GM19238 (cell line): ENCODE data around the gene NEUROG1.
"Not testable (repeated sequence)": the region's sequence is repeated elsewhere in the genome, so short reads cannot be mapped to it uniquely, and the experiment has no call there.

Experiments used
- DNase-seq: peaks from one replicate; pipeline ENCODE4 v3.0.0; 2011; ENCODE audit warnings: low spot score; ENCODE audit not compliant: insufficient read length

NEUROG1 gene

DNA sequence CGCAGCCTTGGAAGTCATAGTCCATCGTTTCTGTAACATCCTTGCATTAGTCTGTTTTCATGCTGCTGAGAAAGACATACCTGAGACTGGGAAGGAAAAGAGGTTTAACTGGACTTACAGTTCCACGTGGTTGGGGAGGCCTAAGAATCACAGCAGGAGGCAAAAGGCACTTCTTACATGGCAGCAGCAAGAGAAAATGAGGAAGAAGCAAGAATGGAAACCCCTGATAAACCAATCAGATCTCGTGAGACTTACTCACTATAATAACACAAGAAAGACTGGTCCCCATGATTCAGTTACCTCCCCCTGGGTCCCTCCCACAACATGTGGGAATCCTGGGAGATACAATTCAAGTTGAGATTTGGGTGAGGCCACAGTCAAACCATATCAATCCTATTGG lies 40.2 kb downstream of the NEUROG1 start:
- not testable (repeated sequence) for DNase-seq

DNA sequence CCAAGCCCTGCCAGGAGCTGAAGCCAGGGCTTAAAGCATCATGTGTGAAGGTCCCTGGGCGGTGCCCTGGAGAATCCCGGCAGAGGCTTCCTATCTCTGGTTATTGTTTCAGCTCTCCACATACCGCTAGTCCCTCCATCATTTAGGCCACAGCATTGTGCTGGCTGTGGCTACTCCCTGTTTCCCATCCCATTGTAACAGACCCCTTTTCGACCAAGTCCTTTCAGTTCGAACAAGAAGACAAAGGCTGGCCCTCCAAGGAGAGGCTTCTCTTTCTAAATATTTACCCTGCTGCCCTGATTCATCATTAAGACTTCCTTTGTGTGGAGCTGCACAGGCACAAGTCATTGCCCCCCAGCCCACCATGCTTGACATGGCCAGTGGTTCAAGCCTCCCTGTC lies 41.6 kb downstream of the NEUROG1 start:
- DNase-seq, result no peak

DNA sequence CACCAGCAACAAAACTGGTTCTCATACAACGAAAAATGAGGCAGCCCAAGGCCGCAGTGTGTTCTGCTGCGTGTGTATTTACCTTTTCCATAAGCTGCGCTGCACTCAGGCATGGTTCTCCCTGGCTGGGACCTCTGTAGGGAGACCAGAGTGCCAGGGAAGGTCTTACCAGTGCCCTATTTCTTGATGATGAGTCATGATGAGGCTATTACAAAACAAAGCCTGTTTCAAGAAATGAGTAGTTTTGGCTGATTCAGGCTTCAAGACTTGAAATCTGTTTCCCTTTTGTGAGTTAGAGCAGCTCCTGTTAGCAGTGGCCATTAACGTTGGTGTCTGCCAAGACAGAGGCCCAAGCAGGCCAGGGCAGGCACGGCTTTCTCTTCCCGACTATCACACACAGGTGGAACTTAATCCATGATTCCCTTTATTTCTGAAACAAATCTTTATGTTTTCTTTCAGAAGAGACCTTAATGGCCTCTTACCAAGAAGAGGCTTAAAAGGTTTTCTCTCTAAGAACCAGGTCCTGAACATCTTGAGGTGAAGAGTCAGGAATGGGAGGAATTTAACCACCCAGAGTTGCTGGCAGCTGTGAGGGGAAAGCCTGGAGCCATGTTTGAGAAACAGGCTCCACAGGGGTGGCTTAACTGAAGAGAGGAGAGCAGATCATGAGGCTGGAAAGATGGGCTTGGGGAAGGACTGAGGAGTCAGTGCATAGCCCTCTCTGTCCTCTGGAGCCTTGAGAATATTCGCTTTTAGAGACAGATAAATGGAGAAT lies 42.2 kb downstream of the NEUROG1 start:
- DNase-seq, result no peak

DNA sequence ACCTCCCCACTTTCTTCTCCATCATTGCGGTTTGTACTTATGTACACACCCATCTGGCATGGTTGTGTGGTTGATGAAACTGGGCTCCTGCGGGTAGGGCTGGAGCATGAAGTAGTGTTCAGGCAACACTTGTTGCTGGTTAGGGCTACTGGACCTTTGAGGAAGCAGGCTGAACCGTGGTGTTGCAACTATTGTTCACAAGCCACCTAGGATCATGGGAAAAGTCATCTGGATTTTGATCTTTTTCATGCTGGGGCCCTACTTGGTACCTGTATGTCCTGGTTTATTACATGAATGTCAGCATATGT lies 43.5 kb downstream of the NEUROG1 start:
- DNase-seq, result no peak

DNA sequence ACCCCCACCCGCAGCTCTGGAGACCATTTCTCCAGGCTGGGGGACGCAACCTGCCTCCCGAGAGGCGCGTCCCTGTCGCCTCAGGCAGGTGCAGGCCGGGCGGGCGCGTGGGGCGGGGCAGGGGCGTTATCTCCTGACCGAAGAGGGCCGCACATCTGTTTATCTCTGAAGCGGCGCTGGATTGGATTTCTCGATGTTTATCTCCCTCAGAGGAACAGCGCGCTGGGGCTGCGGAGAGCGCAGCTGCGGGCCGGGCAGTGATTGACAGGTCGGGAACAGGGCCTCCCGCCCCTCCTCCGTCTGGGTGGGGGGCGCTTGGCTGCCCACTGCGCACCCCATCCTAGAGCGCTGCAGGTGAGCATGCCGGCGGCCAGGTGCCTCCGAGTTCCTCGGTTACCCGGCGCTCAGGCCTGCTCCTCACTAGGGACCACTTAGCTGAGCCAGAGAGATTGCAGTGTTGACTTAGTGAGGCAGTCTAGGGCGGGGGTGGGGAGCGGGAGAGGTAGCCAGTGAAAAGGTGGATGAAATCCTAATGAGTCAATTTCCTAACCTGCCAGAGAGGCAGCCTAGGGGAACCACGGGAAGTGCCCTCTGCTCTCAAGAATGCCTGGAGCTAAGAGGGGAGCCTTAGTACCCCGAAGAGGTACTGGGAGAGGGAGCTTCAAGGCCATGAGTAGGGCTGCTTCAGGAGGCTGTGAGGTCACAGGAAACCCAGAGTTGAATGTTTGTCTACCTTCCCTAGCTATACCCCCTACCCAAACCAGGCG lies 44.0 kb downstream of the NEUROG1 start:
- no peak for DNase-seq

DNA sequence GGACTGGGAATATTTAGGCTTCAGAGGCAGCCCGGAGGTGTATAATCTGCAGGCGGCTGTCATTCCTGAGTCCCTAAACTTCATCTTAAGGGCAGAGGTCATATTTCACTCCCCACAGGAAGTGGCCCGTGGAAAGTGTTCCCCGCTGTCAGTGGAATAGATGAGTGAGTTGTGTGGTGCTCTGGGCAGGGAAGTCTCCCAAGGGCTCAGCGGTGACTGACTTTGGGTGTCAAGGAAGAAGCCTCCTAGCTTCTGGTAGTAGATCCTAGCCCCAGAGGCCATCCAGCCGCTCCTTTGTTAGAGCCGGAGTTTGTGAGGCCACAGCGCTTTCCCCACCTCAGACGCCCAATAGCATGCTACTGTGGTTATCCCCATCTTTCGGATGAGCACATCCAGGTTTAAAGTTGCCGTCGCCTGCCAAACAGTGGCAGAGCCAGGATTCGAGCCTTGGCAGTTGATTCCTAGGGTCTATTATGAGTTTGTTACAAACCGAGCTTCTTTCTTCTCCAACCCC lies 44.7 kb downstream of the NEUROG1 start:
- DNase-seq, result no peak

DNA sequence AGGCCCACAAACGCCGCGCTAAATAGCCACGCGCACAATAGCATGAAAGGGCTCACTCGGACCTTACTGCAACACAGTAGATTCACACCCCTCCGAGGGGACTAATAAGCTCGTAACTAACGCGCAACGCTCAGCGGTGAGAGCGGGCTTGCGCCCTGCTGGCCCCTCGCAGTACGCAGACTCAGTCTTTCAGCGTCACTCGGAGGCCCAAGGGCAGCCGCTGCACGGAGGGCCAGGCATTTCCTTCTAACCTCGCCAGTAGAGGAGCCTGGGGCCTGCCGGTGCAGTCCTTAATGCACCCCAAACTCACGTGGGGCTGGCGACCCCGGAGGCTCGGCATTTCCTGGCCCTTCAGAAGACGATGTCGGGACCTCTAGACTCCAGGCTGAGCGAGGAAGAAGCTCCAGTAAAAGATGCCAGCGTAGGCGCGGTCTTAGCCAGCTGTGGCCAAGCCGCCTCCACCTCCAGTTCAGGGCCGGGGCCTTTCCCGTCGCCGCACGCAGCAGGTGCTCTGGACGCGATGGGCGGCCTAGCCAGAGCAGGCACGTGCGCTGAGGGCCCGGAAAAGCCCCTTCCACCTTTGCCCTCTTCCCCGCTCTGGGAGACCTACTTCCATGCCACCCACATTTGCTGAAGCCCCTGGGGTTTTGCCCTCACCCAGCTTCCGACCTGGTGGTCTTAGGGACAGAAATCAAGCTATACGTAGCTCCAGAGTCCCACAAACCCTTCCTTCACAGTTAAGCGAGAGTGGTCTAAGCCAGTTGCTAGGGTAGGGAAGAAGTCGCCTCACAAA lies 45.3 kb downstream of the NEUROG1 start:
- DNase-seq, result no peak

DNA sequence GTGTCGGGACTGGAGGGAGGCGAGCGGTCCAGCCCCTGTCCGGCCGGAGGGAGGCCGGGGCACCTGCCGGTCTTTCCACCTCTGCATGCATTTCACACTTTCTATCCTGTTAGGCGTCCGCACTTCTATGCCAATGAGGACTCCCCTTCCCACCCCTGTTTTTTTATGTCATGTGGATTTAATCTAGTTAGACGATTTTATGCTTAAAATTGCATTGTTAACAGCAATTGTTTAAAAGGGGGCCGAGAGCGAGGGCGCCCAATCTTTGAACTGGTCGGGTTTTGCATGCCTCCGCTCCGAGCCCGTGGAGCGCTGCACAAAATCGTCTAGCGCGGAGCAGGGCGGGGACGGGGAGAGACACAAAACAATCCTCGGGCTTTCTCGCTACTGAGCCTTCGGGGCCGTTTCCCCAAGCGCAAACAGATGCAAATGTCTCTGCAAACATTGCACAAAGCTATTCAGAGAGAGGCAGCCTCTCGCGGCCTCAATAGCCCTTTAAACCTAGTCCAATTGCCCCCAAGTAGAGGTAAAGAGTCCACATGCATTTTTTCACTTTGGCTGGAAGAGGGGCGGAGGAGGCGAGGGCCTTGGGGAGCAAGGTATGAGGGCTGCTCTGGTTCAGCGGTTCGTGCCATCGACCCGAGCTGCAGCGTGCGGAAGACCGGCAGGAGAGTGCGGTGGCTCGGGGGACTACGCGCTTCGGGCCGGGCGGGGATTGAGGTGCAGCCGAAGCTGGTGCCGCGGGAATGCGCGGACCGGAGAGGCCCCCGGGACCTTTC lies 46.1 kb downstream of the NEUROG1 start:
- DNase-seq, result no peak

DNA sequence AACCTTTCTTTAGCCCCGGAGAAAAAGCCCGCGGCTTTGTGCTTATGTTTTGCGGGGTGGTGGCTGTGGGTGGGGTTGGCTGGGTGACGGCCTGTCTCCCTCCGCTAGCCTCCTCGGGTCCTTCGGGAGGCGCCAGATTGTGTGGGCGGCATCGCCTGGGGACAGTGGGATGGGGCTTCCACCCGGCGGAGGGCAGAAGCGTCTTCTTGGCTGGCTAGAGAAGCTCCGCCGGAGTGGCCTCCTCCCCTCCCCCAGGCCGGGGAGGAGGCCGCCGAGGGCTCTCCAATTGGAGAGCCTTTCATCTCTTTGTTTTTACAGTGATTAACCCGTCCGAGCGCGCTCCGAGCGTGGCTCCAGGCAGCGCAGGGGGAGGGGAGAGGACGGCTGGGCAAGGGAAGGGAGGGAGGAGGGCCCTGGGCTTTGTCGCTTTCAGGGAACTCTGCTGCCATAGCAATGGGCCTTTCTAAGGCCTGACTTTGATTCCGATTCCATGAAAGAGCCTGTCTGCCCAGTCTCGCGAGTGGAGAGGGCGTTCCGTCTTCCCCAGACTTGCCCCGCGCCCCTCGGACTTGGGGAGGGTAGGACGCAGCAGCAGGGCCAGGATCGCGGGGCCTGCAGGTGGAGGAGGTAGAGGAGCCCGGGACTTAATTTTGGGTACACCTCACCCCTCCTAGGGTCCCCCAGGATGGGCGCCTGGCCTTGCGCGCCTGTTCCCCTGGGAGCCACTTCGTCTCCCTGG lies 46.9 kb downstream of the NEUROG1 start:
- DNase-seq, result no peak

DNA sequence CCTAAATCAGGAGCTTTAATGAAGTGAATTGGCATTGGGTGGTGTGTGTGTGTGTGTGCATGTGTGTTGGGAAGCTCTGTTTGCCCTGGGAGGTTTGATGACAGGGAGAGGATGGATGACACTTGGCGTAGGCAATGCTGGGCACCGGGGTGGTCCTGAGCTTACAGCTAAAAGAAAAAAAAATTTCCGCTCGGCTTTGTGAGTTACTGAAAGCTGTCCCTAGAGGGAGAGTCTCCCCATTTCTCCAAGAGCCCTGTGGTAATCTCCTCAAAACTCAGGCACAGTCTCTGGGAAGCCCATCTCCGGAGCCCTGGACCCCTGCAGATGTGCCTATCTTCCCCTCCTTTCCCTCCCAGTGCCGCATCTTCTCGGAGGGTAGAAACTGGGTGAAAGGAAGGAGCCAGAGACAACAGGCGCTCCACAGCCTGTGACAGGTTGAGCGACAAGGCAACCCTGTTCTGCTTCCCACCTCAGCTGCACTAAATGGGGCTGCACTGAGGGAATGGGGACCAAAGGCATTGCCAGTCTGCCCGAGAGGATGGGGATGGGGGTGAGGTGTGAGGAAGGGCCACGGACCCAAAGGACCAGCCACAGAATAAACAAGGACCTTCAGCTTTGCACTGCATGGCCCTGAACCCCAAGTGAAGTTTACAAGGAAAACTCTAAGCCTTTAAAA lies 47.8 kb downstream of the NEUROG1 start:
- no peak for DNase-seq

DNA sequence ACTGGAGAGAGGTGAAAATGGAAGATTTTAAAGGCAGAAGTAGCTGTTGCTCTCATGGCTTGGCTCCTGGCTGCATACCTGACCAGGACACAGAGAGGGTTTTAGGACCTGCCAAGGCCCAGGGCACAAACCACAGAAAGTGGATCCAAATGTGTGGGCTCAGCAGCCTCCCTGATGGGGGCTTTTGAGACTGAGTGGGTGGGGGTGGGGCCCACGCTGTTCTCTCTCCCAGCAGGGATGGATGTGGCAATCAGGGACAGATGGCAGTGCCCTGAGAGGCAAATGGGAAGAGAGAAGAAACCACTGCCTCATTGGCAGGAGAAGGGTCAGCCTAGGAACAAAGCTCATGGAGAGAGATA lies 48.7 kb downstream of the NEUROG1 start:
- no peak for DNase-seq

DNA sequence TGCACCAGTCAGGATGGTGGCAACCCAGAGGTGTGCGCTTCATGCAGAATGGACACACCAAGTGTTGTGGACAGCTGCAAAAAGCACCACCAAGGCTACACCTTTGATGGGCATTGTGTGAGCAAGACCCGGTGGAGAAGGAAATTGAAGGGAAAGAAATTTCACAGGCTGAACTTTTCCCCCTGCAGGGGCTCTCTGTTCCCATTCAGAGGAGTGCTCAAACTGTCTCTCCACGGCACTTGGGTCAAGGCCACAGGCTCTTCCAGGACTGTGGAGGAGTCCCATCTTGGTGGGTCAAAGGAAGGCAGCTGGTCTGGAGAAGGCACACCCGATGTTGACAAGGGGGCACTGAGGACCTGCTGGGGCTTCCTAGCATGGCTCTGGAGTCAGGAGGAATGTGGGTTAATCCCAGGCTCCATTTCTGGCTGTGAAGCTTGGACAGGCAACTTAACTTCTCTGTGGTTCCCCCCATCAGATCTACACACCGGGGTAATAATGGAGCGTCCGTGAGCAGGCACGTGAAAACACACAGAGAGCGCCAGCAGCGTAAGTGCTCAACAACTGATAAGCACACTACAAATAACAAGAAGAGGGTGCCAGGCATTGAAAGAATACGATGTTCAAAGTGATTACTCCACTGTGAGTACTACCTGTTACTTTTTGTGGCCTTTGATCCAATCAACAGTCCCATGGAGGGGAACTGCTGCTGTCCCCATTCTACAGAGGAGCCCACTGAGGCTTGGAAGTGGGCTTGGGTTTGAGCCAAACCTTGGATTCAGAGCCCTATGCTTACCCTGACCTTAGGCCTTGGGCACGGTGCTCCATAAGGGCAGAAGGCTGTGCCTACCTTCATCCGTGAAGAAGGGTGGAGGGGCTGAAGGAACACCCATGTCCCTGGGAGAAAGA lies 49.4 kb downstream of the NEUROG1 start:
- no peak for DNase-seq

DNA sequence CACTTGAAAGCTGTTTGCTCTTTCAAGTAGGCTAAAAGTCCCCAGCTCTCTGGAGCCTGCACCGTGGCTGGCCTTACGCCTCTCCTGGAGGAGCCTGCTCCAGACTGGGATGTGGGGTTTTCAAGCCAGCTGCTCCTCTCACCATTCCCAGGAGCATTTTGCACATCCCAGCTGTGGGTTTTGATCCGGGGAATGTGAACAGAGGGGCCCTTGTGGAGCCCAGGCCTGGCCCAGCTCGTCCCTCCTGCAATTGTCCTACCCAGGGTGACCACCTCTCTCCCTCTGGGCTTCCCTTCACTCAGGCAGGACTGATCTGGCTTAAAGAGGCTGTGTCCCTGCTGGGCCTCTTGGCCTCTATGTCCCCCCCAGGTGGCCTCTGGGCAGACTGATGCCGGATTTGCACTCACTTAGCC lies 51.1 kb downstream of the NEUROG1 start:
- DNase-seq, result no peak
